GM10266 (cell line): ENCODE data around the gene CHRNB1.
A peak's percentile ranks its signal among the peaks of the same experiment; 100 is the strongest.

ENCODE experiments used
- DNase-seq: peaks from one replicate; pipeline ENCODE4 v3.0.0; 2012; ENCODE audit errors: extremely low spot score
- TF ChIP-seq, protein P1 (sequence below): IDR thresholded peaks from 2 replicates; pipeline ENCODE4 v1.5.1; 2012; ENCODE audit warnings: mild to moderate bottlenecking, low read depth; ENCODE audit not compliant: control insufficient read depth, insufficient read depth; ENCODE audit errors: missing control alignments

CHRNB1 gene

DNA sequence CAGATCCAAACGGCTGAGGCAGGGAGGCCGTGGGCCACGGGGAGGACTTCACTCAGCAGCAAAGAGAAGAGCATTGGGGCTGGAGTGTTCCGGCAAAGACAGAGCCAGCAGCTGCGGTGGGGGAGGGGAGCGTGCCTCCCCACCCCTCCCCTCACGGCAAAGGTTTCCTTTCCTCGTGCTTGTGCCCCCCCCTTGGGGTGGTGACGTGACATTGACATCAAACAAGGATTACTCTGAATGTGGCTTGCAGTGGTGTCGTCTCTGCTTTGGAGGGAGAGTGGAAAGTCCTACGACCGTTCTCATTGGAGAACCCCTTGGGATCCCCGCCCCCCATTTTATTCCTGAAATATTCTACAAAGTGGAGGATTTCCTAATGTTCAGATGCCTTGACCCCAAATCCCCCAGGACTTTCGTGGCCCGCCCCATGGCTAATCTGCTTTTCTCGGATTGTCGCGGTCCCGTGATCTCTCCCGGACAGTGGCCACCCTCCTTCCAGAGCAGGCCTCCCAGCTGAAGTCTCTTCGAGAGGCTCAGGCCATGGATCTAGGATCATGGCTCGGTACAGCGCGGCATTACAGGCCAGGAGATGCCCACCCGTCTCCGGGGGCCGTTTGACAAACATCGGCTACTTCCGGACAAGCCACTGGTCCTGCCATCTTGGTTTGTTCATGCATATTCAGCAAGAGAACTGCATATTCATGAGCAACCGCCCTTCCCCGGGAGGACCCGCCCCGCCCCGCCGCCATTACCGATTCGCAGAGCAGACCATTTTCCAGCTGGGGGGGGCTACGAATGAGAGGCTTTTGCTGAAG is 38.6 kb downstream of the CHRNB1 start:
- peak; percentile 93 for DNase-seq
- TF ChIP-seq, protein P1, sequence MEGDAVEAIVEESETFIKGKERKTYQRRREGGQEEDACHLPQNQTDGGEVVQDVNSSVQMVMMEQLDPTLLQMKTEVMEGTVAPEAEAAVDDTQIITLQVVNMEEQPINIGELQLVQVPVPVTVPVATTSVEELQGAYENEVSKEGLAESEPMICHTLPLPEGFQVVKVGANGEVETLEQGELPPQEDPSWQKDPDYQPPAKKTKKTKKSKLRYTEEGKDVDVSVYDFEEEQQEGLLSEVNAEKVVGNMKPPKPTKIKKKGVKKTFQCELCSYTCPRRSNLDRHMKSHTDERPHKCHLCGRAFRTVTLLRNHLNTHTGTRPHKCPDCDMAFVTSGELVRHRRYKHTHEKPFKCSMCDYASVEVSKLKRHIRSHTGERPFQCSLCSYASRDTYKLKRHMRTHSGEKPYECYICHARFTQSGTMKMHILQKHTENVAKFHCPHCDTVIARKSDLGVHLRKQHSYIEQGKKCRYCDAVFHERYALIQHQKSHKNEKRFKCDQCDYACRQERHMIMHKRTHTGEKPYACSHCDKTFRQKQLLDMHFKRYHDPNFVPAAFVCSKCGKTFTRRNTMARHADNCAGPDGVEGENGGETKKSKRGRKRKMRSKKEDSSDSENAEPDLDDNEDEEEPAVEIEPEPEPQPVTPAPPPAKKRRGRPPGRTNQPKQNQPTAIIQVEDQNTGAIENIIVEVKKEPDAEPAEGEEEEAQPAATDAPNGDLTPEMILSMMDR = peak; percentile 15

DNA sequence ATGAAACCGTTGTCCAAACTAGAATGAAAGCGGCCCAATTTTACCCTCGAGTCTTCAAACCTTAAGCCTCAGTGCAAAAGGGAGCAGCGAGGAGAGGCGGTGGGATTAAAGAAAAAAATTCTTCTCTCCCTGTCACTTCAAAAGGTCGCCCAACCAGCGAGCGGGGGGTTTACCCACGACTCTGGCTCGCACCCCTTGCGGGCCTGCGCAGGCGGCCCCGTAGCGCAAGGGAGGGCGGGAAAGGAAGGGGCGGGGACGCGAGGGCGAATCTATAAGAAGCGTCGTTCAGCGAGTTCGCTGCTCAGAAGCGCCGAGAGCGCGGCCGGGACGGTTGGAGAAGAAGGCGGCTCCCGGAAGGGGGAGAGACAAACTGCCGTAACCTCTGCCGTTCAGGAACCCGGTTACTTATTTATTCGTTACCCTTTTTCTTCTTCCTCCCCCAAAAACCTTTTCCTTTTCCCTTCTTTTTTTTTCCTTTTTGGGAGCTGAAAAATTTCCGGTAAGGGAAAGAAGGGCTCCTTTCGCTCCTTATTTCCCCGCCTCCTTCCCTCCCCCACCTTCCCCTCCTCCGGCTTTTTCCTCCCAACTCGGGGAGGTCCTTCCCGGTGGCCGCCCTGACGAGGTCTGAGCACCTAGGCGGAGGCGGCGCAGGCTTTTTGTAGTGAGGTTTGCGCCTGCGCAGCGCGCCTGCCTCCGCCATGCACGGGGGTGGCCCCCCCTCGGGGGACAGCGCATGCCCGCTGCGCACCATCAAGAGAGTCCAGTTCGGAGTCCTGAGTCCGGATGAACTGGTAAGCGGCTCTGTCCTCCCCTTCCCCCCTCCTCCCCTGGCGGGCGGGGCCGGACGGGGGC is 39.4 kb downstream of the CHRNB1 start, which contains the start of gene POLR2A:
TSS of gene POLR2A (plus strand) at position 300 of the 852 bp plus-strand sequence.
- TF ChIP-seq, protein P1 = no peak
- peak; percentile 97 for DNase-seq

DNA sequence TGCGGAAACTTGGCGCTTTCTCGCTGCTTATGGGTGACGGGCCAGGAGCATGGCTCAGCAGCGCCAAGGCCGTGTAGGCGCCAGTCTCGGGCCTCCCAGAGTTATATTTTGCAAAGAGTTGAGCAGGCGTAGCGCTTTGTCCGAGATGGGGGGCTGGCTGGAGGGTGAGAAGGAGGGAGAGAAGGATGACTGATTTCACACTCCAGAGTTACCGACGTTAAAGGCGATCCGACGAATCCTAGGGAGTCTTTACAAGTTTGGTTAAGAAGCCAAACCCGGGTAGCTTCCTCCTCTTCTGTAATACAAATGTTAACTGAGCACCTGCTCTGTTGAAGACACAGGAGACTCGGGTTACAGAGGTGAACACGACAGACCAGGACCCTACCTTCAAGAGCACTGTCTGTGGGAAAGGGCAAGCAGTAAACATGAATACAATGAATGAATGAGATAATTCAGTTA is 40.1 kb downstream of the CHRNB1 start:
- TF ChIP-seq, protein P1 = no peak
- DNase-seq = no peak

DNA sequence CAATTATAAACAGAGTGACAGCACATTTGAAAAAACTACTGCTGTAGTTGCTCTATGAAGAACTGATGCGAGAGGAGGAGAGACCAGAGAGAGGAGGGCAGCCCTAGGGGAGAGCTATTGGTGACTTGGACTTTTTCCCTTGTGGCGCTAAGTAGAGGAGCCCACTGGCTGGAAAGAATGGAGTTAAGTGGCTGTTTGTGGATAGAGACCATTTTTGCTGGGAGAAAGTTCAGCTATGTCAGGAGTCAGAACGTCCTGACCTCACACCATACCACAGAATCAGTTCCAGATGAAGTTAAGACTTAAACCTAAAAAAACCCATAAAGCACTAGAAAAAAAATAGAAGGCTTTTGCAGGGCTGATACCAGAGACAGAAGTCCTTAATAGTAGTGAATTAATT is 41.3 kb downstream of the CHRNB1 start:
- DNase-seq = no peak
- TF ChIP-seq, protein P1 = no peak

DNA sequence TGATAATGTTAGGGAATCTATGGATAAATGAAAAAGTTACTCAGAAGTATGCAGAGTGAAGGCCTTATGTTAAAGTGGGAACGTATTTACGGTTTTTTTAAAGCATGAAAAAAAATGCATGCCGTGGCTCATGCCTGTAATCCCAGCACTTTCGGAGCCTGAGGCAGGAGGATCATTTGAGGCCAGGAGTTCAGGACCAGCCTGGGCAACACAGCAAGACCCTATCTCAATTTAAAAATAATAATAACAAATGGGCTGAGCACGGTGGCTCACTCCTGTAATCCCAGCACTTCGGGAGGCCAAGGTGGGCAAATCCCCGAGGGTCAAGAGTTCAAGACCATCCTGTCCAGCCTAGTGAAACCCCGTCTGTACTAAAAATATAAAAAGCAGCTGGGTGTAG is 45.3 kb downstream of the CHRNB1 start:
- TF ChIP-seq, protein P1 = no peak

DNA sequence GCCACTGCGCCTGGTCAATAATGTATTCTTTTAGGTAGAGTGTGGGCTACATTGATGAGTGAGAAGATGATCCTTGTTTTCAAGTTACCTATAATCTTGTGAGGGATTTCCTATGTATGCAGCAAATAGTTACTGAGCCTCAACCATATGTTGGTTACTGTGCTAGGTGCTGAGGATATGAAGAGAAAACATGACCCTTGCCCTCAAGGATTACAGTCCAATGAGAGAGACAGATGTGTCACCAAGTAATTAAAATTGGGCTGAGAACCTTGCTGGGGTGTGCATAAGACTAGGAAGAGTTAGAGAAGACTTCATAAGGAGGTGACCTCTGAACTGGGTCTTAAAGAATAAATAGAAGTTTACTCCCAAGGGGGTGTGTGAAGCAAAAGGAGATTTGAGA is 46.7 kb downstream of the CHRNB1 start:
- TF ChIP-seq, protein P1 = no peak
- no peak for DNase-seq

More for the DNA sequence above, 45.3 kb downstream of the CHRNB1 start:
- no peak for DNase-seq
